Left hindlimb (tissue), 1 donor: ENCODE data around the gene QKI.

Experiments used
- DNase-seq: peaks from one replicate; pipeline ENCODE4 v3.0.0-alpha.2; 2018

The QKI gene

GRCh38 chr6:163393923-163394322, 20.6 kb upstream of the QKI start:
- DNase-seq: no peak

DNA sequence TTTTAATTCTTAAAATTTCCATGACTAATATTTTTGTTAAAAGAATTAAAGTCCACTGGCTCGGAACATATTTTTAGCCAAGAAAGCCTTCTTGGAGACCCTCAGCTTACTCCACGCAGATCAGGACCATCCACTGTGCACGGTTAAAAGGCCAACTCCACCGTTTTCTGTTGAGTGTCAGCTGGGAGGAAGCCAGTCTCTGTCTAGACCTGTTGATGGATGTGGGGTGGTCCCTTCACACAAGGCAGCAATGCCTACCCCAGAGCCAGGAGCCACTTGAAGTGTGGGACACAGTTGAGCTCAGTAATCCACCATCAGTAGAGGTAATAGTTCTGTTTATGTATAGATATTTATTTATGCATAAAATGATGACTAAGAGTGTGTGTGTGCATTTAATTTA, 19.9 kb upstream of the QKI start:
- DNase-seq: no peak

- DNase-seq: no peak
These were observed 19.2 kb upstream of the QKI start for GRCh38 chr6:163395122-163395830.

DNA sequence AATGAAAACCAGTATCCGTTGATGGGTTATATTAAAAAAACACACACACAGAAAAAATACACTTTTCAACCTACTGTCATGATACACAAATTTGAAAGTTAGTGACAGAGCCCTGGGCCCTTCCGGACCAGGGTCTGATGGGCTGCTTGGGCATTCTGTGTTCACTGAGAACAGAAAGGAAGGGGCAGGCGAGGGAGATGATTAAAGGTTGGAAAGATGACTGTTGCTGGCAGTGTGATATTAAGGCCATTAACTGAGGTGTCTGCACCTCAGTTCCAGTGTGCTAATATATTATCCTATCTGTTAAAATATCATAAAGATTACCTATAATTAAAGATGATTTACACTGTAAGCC, 18.7 kb upstream of the QKI start:
- DNase-seq: no peak

GRCh38 chr6:163397326-163397725, 17.2 kb upstream of the QKI start:
- DNase-seq: no peak

DNA sequence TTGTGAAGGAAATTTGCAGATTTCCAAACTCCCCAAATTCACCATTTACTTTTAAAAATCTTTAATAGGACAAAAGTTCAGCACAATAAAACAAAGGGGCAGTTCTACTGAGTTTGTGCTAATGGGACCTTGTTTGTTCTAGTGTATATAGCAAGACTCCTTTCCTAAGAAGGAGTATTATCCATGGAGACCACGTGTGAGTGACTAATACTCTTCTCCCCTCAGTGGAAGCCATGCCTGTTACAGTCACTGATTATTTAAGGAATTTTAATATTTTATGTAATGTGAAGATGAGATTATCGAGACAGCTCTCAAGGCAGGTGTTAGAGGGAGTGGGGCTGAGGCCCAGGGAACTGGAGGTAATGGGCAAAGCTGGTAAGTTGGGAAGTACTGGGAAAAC, 16.4 kb upstream of the QKI start:
- no peak for DNase-seq

GRCh38 chr6:163398815-163399214, 15.7 kb upstream of the QKI start:
- no peak for DNase-seq

DNA sequence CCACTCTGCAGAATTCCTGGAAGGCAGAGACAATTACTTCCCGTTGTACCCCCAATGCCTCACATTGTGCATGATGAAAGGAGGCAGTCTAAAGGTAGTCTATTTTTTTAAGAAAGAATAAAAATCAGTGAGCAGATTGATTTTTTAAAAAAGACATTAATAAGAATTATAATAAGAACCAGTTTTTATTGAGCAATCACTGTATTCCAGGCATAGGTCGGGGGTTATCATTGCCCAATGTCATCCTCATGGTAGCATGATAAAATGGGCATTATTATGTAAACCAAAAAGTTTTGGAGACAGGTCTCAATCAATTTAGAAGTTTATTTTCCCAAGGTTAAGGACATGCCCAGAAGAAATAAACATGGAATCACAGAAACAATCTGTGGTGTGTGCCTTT, 14.0 kb upstream of the QKI start:
- DNase-seq: no peak

- no peak for DNase-seq
These were observed 13.3 kb upstream of the QKI start for GRCh38 chr6:163401039-163401885.

GRCh38 chr6:163402616-163403015, 11.9 kb upstream of the QKI start:
- DNase-seq: no peak

GRCh38 chr6:163404825-163405265, 9.7 kb upstream of the QKI start:
- no peak for DNase-seq

- DNase-seq: peak; percentile 52
These were observed 8.9 kb upstream of the QKI start for GRCh38 chr6:163405412-163406309.

DNA sequence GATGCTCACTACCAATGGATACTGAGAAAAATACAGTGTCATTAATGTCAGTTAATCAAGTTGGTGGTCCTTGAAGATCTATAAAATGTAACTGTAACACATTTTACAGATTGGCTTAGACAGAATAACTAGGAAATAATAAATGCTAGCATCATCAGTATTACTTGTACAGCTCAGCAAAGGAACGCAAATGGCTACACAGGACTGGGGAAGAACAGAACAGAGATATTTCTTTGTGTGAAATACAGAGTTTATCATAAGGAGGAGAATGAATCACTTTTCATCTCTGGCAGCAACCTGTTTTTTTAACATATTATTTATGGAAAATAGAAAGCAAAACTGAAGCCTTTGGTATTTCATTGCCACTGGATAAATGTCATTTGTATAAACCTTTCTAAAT, 8.2 kb upstream of the QKI start:
- no peak for DNase-seq

- no peak for DNase-seq
These were observed 7.7 kb upstream of the QKI start for GRCh38 chr6:163406830-163407229.

DNA sequence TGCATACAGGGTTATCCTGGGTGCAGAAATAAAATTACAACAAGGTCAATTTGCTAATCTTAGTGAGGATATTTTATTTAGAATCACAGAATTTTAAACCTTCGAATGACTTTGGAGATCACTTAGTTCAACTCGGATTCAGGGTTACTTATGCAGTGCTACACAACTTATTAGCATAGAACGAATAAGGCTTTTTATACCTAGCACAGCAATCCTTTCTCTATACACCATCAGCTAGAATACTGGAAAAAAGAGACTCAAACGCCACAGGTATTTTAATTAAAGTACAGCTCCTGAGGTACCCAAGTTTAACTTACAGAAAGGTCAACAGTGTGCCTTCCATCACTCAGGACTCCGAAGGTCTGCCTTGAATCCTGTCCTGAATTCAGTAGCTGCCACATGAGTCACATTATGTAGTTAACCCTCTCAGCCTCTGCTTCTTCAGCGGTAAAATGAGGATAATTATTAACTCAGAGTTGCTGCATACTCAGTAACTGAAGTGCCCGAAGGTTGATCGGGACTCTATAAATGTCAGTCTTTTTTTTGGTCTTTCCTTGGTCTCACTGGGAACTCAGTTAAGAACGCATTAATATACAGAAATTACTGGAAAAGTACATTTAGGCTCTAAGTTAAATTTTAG, 6.0 kb upstream of the QKI start:
- no peak for DNase-seq

DNA sequence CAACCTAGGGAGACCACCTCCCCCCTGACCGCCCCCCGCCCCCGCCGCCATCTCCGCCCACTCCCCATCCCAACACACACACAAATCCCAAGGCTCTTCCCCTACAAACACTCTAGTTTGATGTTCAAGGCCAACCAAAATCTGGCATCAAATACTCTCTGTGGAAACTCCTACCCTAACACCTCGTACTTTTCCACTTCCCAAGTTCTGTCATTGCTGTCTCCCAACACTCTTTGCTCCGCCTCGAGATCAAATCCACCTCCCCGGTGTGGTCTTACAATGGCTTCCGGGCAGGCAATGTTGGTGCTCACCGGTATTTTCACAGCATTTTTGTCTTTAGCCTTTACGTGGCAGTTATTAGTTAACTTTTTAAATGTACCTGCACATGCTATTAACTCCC, 4.8 kb upstream of the QKI start:
- DNase-seq: no peak

GRCh38 chr6:163412341-163412740, 2.2 kb upstream of the QKI start:
- DNase-seq: no peak

- DNase-seq: no peak
These were observed 1.6 kb upstream of the QKI start for GRCh38 chr6:163412801-163413344.

DNA sequence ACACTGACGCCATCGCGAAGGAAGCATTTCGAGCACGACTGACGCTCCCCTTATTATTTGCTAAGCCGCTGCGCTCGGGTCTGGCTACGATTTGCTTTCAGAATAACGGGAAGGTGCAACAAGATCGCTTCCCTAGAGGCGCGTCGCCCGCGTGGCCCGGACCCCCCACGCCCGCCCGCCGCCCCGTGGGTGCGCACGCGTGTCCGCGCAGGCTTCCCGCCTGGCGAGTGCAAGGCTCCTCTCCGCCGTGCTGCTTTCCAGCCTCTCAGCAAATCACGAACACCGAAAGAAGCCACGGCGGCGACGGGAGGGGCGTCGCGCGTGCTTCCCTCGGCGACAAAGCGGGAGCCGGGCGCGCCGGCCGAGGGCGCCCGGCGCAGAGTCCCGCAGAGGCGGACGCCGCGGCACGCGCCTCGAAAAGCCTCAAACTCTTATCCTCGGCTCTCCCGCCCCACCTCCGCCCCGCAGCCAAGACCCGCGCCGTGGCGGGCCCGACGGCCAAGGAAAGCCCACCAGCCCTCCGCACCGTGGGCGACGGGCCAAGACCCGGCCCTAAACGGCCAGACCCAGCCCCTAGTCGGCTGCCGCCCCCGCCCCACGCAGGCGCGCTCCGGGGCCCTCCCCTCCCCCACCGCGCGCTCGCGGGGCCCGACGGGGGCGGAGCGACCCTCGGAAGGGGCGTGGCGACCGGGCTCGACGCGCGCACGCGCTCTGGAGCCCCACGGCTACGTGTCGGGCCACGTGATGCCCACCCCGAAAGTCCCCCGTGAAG, 987 bp upstream of the QKI start:
- DNase-seq: peak; percentile 95

- DNase-seq: peak; percentile 62
These were observed 565 bp downstream of the QKI start for GRCh38 chr6:163414946-163415619.
